CD4-positive, alpha-beta T cell treated with Interleukin-17A for 4 hours (primary cell): ENCODE data around the gene NUTF2.
"Not testable (repeated sequence)": the region's sequence is repeated elsewhere in the genome, so short reads cannot be mapped to it uniquely, and the experiment has no call there.

Source experiments
- DNase-seq: peaks from one replicate; pipeline ENCODE4 v3.0.0-alpha.2; 2020; ENCODE audit warnings: mixed read lengths

Gene NUTF2

DNA sequence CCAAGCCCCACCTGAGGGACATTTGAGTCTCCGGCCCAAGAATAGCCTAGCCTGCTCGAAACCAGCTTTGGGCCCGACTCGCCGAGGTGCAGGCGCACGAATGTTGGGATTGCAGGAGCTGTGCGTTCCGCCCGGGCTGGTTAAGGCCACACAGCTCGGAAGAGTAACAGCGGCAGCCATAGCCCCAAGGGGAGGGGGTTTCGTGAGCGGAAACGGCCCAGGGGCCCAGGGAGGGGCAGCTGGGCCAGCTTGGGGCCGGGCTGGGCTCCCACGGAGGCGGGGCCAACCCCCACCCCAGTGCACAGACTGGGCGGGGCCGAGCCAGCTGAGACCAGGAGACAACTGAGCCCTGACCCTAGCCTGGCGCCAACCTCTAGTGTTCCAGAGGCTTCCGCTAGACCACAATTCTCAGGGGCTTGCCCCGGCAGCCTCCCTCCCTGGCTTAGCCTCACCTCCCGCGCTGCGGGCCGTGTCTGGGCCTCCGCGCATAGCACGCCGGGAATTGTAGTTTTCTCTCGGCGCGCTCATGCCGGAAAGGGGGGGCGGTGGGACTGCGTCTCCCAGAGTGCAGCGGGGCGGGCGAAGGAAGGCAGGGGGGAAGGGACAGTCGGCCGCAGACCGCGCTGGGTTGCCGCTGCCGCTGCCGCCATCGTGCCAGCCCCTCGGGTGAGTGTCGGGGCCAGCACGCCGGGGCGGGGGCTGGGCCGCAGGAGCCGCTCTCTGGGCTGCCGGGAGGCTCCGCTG, at the start of gene NUTF2:
TSS of gene NUTF2 (plus strand) at position 614 of the 744 bp plus-strand sequence. CDS start 18,198 bp downstream, outside the sequence.
- DNase-seq: peak; percentile 96

DNA sequence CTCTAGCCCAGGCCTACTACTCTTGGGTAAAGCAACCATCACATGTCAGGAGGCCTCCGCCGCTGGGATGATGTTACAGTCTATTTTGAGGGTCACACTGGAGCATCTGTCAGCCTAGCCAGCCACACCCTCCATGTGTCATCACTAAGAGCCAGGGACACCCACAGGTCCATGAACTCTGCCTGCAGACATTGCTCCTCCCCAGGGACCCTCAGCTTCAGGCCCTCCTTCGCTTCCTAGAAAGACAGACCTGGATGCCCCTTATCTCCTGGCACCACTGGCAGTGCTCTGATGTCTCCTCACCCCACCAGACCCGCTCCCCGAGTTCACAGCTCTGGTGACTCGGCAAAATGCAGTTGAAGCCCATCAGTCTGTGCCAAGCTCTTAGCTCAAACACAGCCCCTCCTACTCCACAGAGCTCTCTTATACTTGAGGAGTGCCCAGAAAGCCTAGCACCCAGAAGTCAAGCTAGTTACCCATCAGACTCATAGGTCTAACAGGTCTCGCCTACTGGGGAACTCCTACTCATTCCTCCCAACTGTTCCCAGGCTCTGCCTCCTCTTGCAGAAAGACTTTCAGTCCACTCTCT, 46.3 kb upstream of the NUTF2 start:
- DNase-seq: no peak

DNA sequence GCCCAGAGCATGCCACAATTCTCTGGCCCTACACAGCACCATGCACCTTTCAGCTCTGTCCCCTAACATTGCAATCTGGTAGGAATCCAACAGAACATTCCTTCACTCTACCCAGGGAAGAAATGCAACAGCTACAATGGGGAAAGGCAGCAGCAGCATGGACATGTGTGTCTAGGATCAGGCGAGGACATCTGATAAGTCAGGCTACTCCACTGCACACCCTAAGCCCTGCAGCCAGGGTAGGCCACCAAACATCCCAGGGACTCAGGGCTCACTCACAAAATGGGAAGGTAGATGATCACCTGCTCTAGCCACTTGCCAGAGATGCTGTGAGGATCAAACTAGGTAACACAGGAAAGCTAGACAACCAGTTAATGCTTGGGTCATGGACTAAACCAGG, 45.5 kb upstream of the NUTF2 start:
- DNase-seq: no peak

DNA sequence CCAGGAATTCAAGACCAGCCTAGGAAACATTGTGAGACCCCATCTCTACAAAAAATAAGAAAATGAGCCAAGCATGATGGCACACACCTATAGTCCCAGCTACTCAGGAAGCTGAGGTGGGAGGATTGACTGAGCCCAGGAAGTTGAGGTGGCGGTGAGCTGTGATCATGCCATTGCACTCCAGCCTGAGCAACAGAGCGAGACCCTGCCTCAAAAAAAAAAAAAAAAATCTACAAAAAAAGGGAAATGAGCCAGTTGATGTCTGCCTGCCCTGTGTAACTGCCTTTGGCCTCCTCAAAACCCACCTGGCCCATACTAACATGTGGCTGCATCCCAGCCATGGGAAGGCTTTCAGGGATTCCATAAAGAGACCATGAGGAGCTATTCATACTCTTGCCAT, 44.9 kb upstream of the NUTF2 start:
- DNase-seq: peak; percentile 67

DNA sequence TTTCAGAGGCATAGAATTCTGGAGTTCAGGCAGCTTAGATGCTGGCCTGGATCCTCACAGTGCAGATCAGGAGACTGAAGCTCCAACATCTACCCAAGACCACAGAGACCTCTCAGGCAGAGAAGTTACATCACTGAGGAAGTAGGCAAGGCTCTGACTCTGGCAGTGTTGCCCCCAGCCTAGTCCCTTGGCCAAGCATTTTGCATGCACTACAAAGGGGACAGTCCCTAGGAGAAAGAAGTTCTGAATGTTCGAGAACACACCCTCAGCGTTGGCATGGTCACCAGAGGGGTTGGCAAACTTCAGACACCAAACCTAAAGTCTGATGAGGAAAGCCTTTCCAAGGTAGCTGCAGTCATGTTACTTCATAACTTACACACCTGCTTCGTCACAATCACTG, 42.8 kb upstream of the NUTF2 start:
- DNase-seq: no peak

DNA sequence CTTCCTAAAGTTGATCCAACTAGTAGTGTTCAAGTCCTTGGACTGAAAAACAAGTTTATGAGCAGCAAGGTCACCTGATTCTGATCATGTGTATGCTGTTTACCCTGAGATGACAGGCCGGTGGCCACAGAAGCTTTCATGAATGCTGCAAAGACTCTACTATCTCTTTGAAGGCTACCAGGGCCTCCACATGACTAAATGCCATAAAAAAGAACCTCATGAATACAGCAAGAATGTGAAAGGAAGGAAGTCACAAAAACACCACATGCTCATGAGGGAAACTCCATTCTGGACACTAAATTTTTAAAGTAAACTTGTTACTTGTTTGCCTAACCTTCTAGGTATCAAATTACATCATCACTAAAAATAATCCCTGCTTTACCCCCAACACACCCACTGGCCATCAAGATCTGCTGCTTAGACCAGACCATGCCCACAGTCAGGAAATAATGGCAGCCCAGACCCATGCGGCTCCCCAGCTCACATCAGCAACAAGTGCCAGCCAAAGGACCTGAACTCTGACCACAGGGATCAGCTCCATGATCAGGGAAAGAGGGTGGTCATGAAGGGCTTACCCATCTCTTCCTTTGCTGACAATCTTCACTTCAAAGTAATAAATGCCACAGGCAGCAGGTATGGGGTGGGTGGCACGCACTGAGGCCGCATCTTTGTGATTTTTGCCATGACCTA, 41.7 kb upstream of the NUTF2 start:
- DNase-seq: no peak

DNA sequence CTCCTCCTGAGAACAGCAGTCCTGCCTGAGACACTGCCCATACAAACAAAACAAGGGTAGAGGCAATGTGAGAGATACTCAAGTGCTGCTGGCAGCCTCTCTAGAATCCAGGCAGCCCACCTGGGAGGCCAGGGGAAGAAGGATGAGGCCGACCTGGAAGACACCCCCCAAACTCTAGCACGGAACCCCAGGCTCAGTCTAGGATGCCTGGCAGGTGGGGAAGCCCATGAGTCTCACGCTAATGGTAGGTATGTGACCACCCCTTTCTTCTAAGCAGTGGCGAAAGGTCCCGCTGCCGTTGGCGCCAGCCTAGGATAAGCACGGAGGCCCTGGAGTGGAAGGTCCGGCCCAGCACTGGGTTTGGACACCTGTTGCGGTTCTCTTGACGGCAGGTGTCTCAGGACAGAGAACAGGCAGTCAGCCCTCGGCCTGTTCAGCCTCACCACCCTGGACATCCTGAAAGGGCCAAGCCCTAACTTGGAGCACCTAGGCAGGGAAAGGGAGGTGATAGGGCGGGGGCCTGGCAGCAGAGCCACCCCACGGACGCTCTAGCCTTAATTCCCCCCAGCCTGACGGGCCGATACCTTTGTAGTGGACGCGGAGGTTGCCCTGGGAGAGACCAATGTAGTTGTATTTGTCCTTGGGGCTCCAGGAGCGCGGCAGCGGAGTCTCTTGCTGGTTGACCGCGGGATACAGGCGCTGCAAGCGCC, 40.9 kb upstream of the NUTF2 start:
- no peak for DNase-seq

DNA sequence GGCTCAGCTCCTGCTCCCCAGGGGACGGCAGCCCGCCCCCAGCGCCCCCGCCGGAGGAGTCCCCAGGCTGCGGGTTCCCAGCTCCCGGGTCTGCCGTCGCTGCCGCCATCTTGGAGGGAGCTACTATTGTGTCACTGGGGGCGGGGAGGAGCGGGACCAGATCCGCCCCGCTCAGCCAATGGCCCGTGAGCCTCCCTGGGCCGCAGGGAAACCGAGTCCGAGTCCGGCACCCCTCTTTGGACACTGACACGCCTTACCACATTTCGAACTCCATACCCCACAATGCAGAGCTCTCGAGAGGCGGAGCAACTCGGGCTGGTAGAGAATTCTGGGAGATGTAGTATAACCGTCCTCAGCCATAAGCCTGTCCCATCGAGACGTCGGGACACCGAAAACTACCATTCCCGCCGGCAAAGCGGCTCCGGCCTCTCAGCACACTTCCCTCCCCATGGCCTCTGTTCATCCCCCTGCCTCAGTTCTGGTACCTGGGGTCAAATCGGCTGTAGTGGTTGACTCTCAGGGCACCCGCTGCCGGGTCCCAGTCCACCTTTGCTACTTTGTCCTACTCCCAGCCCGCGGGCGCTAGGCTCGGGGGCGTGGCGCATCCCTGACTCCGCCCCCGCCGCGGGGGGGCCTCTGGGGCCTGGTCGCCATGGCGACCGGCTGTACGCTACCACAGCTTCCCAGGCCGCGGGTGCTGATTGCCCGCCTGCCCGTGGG, 40.1 kb upstream of the NUTF2 start, which contains the start of the genes RANBP10 and TSNAXIP1:
TSS of gene RANBP10 (minus strand) at position 133 of the 720 bp plus-strand sequence. CDS start at position 109, 24 bp downstream.
TSS of gene TSNAXIP1 (plus strand) at position 462 of the 720 bp plus-strand sequence. CDS start 261 bp downstream, outside the sequence.
- peak; percentile 96 for DNase-seq

DNA sequence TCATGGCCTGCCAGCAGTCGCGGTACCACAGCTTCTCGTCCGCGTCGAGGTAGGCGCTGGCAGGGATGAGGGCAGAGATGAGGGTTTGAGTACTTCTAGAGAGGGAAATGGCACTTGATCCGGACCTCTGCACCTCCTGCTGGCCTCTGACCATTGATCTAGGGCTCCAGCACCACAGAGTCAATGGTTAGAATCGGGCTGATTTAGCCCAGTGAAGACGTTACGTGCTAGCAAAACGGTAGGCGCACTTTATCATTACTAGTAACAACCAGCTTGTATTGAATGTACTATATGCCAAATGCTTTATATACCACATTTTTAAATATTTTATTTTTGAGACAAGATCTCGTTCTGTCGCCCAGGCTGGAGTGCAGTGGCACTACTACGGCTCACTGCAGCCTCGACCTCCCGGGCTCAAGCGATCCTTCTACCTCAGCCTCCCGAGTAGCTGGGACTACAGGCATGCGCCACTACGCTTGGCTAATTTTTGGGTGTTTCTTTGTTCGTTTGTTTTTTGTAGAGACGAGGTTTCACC, 39.5 kb upstream of the NUTF2 start:
- DNase-seq: no peak

DNA sequence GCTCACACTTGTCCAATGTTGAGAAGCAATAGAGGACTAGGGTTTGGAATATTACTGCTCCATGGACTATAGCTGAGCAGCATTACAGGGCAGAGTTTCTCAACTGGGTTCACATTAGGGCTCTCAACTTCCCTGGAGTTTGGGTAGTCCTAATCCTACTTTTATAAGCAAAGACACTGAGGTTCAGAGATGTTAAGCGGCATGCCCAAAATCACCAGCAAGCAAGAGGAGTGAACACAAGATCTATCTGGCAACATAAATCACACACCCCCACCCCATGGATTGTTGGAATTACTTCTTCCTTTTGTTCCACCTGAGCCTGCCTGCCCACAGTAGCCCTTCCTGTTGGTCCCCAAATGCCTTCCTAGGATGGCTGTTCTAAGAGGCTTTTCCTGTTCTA, 34.8 kb upstream of the NUTF2 start:
- DNase-seq: no peak

DNA sequence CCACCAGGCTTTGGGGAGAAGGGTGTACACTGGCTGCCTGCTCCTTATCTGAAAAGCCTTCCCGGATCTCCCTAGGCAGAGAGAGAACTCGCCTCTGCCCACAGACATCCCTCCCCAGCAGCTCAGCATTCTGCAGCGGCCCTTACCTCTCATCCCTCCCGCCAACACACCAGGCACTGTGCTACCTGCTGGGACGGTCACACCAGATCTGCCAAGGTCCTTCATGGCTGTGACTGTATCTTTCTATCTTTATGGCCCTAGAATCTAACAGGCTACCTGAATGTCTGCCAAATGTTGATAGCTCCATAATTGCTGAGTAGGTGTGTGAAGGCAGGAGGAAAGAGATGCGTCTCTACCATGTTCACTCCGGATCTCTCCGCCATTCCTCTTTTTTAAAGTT, 32.2 kb upstream of the NUTF2 start:
- no peak for DNase-seq

DNA sequence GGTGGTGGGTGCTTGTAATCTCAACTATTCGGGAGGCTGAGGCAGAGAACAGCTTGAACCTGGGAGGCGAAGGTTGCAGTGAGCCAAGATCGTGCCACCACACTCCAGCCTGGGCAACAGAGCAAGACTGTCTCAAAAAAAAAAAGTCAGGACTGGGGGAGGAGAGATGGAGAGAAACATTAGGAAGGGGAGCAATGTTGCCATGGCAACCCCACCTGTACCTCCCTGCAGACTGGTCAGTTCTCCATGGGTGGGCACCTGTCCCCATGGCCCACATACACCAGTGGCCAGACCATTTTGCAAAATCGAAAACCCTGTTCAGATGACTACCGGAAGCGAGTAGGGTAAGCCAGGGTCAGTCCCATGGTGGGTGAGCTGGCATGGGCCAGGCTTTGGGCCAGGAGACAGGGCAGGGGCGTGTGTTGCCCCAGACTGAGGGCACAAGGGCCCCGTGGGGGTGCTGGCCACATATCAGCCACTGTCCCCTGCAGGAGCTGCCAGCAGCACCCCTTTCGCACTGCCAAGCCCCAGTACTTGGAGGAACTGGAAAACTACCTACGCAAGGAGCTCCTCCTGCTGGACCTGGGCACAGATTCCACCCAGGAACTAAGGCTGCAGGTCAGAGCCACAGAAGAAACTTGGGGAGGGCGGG, 26.0 kb upstream of the NUTF2 start:
- DNase-seq: no peak

DNA sequence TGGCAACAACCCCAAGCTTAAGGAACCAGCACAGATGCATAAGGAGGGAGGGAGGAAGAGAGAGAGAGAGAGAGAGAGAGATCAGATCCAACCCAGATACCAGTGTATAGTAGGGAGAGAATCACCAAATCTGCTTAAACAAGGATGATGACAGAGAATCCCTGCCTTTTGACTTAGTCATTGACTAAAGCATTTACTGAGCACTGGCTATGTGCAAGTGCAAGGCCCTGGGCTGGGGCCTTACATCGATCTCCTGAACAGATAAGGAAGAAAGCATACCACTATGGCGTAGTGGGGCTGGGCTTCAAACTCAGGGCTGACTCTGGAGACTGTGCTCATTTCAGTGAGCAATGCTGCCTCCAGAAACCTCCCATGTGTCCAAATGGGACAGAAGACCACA, 24.2 kb upstream of the NUTF2 start:
- no peak for DNase-seq

DNA sequence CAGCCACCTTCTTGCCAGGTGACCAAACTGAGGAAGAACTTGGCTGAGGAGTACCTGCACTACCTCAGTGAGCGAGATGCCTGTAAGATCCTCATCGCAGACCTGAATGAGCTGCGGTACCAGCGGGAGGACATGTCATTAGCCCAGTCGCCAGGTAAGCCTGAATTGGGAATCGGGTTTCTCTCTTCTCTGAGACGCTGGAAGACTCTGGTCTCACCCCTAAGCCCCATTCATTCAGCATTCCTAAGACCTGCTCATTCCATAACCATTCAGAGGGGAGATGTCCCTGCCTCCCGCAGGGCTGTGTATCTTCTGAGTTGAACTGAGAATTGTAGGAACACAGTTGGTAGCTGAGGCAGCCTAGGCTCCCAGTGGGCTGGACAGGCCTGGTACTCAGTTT, 21.6 kb upstream of the NUTF2 start:
- no peak for DNase-seq

DNA sequence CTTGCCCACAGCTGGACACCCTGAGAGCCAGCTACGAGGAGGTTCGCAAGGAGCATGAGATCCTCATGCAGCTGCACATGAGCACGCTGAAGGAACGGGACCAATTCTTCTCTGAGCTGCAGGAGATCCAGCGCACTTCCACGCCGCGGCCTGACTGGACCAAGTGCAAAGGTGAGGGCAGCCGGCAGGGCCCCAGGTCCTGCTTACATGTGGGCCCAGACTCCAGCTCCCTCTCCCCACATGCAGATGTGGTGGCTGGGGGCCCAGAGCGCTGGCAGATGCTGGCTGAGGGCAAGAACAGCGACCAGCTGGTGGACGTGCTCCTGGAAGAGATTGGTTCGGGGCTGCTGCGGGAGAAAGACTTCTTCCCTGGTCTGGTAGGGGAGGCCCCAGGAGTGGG, 20.8 kb upstream of the NUTF2 start:
- DNase-seq: no peak

DNA sequence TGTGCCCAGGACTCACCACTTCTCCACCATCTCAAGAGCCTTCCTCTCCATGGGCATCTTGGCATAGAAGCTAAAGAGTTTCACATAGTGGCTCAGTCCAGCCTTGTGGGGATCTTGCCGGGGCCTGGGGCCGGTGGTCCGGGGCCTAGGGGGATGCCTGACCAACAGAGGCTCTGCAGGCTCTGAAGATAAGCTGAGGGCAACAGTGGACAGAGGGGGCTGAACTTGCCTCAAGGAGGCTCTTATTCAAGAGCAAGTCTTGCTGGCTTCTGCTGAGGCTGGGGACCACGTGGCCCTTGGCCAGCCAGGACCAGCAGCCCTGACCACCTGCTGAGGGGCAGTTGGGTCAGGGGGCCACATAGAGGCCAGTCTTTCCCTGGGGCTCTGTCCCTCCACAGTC, 18.1 kb upstream of the NUTF2 start:
- DNase-seq: no peak

DNA sequence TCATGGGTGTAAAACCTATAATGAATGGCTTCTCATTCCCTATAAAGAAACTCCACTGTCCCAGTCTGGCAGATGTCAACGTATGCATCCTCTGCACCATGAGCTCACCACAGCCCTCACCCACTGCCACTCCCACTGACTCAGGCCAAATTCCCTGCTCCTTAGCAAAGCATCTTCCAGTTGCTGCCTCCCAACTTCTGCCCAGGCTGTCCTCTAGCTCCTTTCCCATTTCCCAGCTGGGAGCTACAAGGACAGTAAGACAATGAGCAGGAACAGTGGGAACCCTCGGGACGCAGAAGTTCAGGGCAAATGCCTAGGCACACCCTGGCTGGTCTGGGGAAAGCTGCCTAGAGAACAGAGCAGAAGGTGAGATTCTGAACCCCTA, 13.7 kb upstream of the NUTF2 start:
- DNase-seq: no peak

DNA sequence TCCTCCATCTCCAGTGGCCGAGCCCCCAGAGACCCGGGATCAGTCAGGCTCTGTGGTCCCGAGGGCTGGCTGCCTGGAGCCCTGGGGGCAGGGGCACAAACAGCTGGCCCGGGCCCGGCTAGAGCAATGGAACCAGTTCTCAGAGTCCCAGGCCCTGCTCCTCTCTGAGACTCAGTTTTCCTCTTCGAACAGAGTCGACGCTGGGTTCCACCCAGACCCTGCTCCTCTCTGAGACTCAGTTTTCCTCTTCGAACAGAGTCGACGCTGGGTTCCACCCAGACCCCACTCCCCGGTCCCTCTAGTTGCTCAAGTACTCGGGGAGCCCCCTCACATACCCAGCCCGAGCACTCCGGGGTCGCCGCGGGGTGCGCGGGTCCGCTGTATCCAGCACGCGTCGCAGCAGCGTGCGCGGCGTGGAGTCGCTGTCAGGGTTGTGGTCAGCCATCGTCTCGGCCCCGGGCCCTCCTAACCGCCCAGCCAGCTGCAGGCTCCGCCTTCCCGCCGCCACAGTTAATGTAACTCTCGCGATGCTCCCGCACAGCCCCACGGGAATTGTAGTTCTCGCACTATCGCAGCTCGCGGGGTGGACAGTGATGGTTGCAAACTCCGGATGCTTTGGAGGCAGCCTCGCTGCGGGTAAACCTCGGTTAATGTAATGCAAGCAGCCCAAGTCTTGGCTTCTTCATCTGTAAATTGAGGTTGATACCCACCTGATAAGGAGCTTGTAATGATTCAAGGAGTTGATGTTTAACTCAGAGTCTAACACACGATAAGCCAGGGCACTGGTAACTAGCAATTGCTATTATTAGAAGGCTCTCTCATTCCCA, 13.1 kb upstream of the NUTF2 start:
- peak; percentile 94 for DNase-seq

DNA sequence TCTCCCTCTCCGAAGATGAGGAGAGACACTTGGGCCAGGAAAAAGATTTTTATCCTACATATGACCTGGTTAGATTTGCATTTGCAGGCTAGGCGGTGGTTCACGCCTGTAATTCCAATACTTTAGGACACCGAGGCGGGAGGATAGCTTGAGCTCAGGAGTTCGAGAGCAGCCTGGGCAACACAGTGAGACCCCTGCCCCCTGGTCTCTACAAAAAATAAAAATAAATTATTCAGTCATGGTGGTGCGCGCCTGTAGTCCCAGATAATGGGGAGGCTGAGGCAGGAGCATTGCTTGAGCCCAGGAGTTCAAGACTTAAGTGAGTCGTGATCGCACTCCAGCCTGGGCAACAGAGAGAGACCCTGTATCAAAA, 12.5 kb upstream of the NUTF2 start:
- DNase-seq: no peak

DNA sequence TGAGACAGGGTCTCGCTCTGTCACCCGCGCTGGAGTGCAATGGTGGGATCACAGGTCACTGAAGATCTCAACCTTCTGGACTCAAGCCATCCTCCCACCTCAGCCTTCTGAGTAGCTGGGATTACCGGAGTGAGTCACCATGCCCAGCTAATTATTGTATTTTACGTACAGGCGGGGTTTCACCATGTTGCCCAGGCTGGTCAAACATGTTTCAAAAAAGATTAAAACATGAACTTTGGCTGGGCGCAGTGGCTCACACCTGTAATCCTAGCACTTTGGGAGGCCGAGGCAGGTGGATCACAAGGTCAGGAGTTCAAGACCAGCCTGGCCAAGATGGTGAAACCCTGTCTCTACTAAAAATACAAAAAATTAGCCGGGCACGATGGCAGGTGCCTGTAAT, 9.5 kb upstream of the NUTF2 start:
- not testable (repeated sequence) for DNase-seq

DNA sequence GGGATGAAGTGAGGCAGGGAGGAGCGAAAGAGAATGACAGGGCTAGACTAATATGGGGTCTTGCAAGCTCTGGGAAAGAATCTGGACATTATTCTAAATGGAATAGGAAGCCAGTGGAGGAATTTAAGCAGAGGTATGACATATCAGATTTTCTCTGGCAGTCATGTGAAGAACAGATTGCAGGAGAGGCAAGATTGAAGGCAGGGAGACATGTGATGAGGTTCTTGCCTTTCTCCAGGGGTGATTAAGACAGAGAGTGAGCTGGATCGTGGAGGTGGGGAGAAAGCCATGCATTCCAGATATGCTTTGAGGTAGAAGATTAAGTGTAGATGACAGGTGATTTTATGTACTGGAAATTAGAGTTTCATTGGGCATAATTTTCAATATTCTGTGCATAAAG, 8.9 kb upstream of the NUTF2 start:
- no peak for DNase-seq
